WI38 (cell line): ENCODE measurements around the gene EXOSC1.
"Not testable (repeated sequence)": the region's sequence is repeated elsewhere in the genome, so short reads cannot be mapped to it uniquely, and the experiment has no call there.

Experiments
- H3K4me3 ChIP-seq: 2 replicates; pipeline ENCODE4 v1.5.1; 2011; ENCODE audit warnings: low read depth, mild to moderate bottlenecking, control low read depth, low read length
- CTCF ChIP-seq: IDR thresholded peaks from 2 replicates; pipeline ENCODE4 v1.5.1; 2012; ENCODE audit warnings: low read depth, mild to moderate bottlenecking, control low read depth, low read length

The EXOSC1 gene

GRCh38 chr10:97407952-97408248 is 37.9 kb downstream of the EXOSC1 start:
- no peak for TF ChIP-seq CTCF
- no peak overlapping the region for H3K4me3 ChIP-seq

GRCh38 chr10:97407211-97407951 is 38.4 kb downstream of the EXOSC1 start:
- no peak overlapping the region for H3K4me3 ChIP-seq
- no peak; the same call in none of the 2 replicates for TF ChIP-seq CTCF

- H3K4me3 ChIP-seq, result not testable (repeated sequence)
These were observed 39.3 kb downstream of the EXOSC1 start for GRCh38 chr10:97406483-97406882.

GRCh38 chr10:97406064-97406463 is 39.7 kb downstream of the EXOSC1 start:
- no peak overlapping the region for H3K4me3 ChIP-seq
- no peak for TF ChIP-seq CTCF

- no peak overlapping the region for H3K4me3 ChIP-seq
- TF ChIP-seq CTCF, result no peak
These were observed 41.8 kb downstream of the EXOSC1 start for GRCh38 chr10:97404044-97404443.

GRCh38 chr10:97401455-97401919 is 44.3 kb downstream of the EXOSC1 start:
- H3K4me3 ChIP-seq, result peak overlapping the region; percentile 93
- TF ChIP-seq CTCF, result no peak

GRCh38 chr10:97400665-97401454 is 44.9 kb downstream of the EXOSC1 start, which contains the start of gene RRP12:
Gene RRP12 (minus strand): TSS chr10:97401340. CDS start chr10:97401231, 109 bp downstream.
- TF ChIP-seq CTCF, result no peak
- H3K4me3 ChIP-seq, result peak within 1 kb of the TSS; percentile 93
